Gastroesophageal sphincter (tissue), 4 donors: ENCODE data around the gene KLHL6. TPM values are rescaled to one million over a fixed set of nuclear protein-coding genes. Genes with fewer than 3 reads are reported as not detected.

Experiments
- ATAC-seq: fragments of 150-250 bp; one replicate; pipeline ENCODE4 v1.9.1; 2016; ENCODE audit warnings: mild to moderate bottlenecking, moderate library complexity
- H3K27ac ChIP-seq, 4 donors: fragments of 200-600 bp; sonication (generic) in 3 of 4; 1 replicate in 3 of 4; 2 replicates in 1 of 4; pipeline ENCODE4 v1.5.1; 2016 to 2019
- H3K27me3 ChIP-seq: fragments of 200-600 bp; sonication (generic); one replicate; pipeline ENCODE4 v1.5.1; 2019
- H3K36me3 ChIP-seq, 2 donors: fragments of 200-600 bp; sonication (generic); one replicate each; pipeline ENCODE4 v1.5.1; 2019; ENCODE audit warnings: control low read depth in 1 of 2
- H3K4me1 ChIP-seq, 3 donors: fragments of 200-600 bp; sonication (generic); 1 replicate in 2 of 3; 2 replicates in 1 of 3; pipeline ENCODE4 v1.5.1; 2016 to 2019; ENCODE audit warnings: control low read depth in 2 of 3
- H3K4me3 ChIP-seq, 2 donors: fragments of 200-600 bp; sonication (generic); one replicate each; pipeline ENCODE4 v1.5.1; 2019; ENCODE audit warnings: mild to moderate bottlenecking in 1 of 2, moderate library complexity in 1 of 2
- H3K9me3 ChIP-seq, 3 donors: fragments of 200-600 bp; sonication (generic); one replicate each; pipeline ENCODE4 v1.5.1; 2017 to 2019; ENCODE audit warnings: control low read depth in 2 of 3
- EP300 ChIP-seq: sonication (generic); formaldehyde crosslinking; IDR thresholded peaks from one replicate; pipeline ENCODE4 v1.6.1; 2017; ENCODE audit warnings: antibody characterized with exemption, mild to moderate bottlenecking
- POLR2A ChIP-seq, 2 donors: fragments of 450-650 bp; IDR thresholded peaks; one replicate each; pipeline ENCODE4 v1.6.1; 2017; ENCODE audit warnings: antibody characterized with exemption in 2 of 2, mild to moderate bottlenecking in 2 of 2, moderate library complexity in 1 of 2
- POLR2AphosphoS5 ChIP-seq: sonication (generic); formaldehyde crosslinking; IDR thresholded peaks from one replicate; pipeline ENCODE4 v1.6.1; 2017; ENCODE audit warnings: antibody characterized with exemption
- WGBS, 2 donors: methylation state at CpG; one replicate each; pipeline ENCODE4 v1.1.5; 2018; ENCODE audit warnings: low coverage in 1 of 2; 5-methylcytosine and 5-hydroxymethylcytosine counted together
- total RNA-seq, 4 donors: library from RNA; depleted of rRNA; stranded (reverse); fragments of >200 nt; gene quantifications; one replicate each; pipeline ENCODE4 v1.1.0, GENCODE V29; 2016
- TF ChIP-seq, protein P1 (sequence below), 4 experiments: fragments of 200-600 bp in 2 of 4; fragments of 450-650 bp in 2 of 4; sonication (generic) in 1 of 4; IDR thresholded peaks; one replicate each; pipeline ENCODE4 v1.5.1; 2017 to 2019; ENCODE audit warnings: antibody characterized with exemption in 4 of 4, mild to moderate bottlenecking in 2 of 4, moderate library complexity in 2 of 4

The KLHL6 gene, protein sequence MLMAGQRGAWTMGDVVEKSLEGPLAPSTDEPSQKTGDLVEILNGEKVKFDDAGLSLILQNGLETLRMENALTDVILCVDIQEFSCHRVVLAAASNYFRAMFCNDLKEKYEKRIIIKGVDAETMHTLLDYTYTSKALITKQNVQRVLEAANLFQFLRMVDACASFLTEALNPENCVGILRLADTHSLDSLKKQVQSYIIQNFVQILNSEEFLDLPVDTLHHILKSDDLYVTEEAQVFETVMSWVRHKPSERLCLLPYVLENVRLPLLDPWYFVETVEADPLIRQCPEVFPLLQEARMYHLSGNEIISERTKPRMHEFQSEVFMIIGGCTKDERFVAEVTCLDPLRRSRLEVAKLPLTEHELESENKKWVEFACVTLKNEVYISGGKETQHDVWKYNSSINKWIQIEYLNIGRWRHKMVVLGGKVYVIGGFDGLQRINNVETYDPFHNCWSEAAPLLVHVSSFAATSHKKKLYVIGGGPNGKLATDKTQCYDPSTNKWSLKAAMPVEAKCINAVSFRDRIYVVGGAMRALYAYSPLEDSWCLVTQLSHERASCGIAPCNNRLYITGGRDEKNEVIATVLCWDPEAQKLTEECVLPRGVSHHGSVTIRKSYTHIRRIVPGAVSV
- total RNA-seq: 1 to 10 TPM in 2 of 4 donors, under 1 TPM in 2; 0.62 to 1.9 (median 1.0) TPM

DNA sequence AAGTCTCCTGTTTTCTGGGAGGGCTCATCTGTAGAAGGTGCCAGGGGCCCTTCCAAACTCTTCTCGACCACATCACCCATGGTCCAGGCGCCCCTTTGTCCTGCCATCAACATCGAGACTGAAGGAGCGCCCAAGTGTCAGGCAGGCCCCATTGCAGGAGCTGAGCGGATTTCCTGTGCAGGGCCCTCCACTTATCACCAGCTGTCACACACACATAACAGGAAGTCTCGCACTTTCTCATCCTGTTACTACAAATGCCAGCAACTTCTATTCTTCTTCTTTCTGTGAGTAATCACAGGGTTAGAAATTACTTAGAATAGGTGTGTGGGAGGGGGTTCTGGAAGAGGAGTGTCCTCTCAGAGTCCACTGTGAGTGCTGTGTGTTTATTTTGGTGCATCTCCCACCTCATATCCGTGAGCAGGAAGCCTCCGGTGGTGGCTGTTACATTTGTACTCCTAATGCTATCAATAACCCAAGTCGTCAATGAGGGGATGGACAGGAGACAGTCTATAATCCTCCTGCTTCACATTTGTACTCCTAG, at the start of gene KLHL6:
KLHL6 (minus strand) TSS at position 166 of the 541 bp plus-strand sequence; CDS start at position 113, 53 bp downstream.
- 62 to 63% methylated on average over 4 to 7 of the region's 9 CpGs for WGBS, 2 donors
- Histone ChIP-seq H3K4me1 (no peaks in the 10 kb centered on the region), H3K27me3 (no peaks in the 10 kb centered on the region), H3K36me3 (no peaks in the 10 kb centered on the region), H3K27ac (peak within 1 kb of the TSS in 2 of 4 donors; percentile 11 to 27), H3K4me3 (peak within 1 kb of the TSS in 1 of 2 donors; percentile 22), H3K9me3 (no peaks in the 10 kb centered on the region)
- peak; percentile 43 for ATAC-seq
- TF ChIP-seq POLR2A (IDR thresholded peaks at IDR 0.05) (no peak), POLR2AphosphoS5 (no peak)
- TF ChIP-seq, protein P1, sequence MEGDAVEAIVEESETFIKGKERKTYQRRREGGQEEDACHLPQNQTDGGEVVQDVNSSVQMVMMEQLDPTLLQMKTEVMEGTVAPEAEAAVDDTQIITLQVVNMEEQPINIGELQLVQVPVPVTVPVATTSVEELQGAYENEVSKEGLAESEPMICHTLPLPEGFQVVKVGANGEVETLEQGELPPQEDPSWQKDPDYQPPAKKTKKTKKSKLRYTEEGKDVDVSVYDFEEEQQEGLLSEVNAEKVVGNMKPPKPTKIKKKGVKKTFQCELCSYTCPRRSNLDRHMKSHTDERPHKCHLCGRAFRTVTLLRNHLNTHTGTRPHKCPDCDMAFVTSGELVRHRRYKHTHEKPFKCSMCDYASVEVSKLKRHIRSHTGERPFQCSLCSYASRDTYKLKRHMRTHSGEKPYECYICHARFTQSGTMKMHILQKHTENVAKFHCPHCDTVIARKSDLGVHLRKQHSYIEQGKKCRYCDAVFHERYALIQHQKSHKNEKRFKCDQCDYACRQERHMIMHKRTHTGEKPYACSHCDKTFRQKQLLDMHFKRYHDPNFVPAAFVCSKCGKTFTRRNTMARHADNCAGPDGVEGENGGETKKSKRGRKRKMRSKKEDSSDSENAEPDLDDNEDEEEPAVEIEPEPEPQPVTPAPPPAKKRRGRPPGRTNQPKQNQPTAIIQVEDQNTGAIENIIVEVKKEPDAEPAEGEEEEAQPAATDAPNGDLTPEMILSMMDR (IDR thresholded peaks at IDR 0.05): no peak

DNA sequence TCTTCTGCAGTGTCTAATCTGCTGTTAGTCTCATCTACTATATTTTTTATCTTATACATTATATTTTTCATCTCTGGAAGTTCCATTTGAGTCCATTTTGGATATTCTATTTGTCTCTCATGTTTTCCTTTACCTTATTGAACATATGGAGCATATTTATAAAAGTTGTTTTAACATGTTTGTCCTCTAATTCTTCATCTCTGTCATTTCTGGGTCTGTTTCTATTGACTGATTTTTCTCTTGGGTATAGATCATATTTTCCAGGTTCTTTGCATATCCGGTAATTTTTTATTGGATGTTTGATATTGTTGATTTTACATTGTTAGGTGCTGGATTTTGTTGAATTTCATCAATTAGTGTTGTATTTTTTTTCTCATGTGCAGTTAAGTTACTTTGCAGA, 42.5 kb upstream of the KLHL6 start:
- ATAC-seq: no peak
- Histone ChIP-seq H3K9me3 (peaks cover 0 to 16% (median 0%) of the 10 kb centered on the region in 3 donors), H3K27me3 (no peaks in the 10 kb centered on the region), H3K27ac (no peak overlapping the region), H3K4me1 (no peaks in the 10 kb centered on the region), H3K4me3 (no peak overlapping the region), H3K36me3 (no peaks in the 10 kb centered on the region)
- TF ChIP-seq, protein P1 (IDR thresholded peaks at IDR 0.05): no peak
- TF ChIP-seq POLR2AphosphoS5 (no peak), POLR2A (IDR thresholded peaks at IDR 0.05) (no peak), EP300 (no peak)
- WGBS, 2 donors: 29 to 63% methylated on average over 1 of the region's 1 CpG

DNA sequence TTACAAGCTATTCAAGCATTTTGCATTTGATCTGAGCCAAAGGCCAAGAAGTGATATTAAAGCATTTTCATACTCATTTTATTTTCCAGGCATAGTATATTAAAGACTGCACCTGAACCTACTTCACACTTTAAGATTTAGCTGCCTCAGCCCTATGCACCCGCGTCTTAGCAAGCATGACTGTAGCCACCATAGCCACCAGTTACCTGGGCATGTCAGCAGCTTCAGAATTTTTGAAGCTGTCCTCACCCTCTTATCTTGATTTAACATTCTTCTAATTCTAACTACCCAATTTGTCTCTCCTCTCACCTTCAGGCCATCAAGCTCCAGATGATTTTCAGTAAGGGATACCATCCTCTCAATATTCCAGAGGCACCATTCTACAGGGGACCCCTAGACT, 39.1 kb upstream of the KLHL6 start:
- peaks cover 0 to 16% (median 0%) of the 10 kb centered on the region in 3 donors for H3K9me3 ChIP-seq
- no peak for ATAC-seq
- no peaks in the 10 kb centered on the region for H3K36me3 ChIP-seq
- no peak for TF ChIP-seq EP300
- no peak for TF ChIP-seq POLR2A (IDR thresholded peaks at IDR 0.05)
- TF ChIP-seq, protein P1 (IDR thresholded peaks at IDR 0.05): no peak
- no peak for TF ChIP-seq POLR2AphosphoS5
- no peak overlapping the region for H3K27ac ChIP-seq
- no peaks in the 10 kb centered on the region for H3K27me3 ChIP-seq
- H3K4me1 ChIP-seq: no peaks in the 10 kb centered on the region
- no peak overlapping the region for H3K4me3 ChIP-seq
- WGBS, 2 donors: 100% methylated on average over 2 of the region's 2 CpGs; no CpG with 5 or more reads in 1 of the 2 donors

DNA sequence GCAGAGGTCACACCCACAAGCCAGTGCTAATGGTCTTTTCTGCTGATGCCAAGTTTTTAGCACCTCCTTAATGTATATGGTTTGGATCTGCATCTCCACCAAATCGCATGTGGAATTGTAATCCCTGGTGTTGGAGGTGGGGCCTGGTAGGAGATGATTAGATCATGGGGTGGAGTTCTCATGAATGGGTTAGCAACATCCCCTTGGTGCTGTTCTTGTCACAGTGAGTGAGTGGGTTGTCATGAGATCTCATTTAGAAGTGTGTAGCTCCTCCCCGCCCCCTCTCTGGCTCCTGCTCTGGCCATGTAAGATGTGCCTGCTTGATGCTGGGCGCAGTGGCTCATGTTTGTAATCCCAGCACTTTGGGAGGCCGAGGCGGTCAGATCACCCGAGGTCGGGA, 37.3 kb upstream of the KLHL6 start:
- Histone ChIP-seq H3K27me3 (no peaks in the 10 kb centered on the region), H3K27ac (no peak overlapping the region), H3K9me3 (peaks cover 0 to 6% (median 0%) of the 10 kb centered on the region in 3 donors), H3K36me3 (no peaks in the 10 kb centered on the region), H3K4me1 (no peaks in the 10 kb centered on the region), H3K4me3 (no peak overlapping the region)
- no peak for ATAC-seq
- WGBS, 2 donors: 90% methylated on average over 2 of the region's 7 CpGs; no CpG with 5 or more reads in 1 of the 2 donors
- TF ChIP-seq POLR2A (IDR thresholded peaks at IDR 0.05): no peak
- no peak for TF ChIP-seq POLR2AphosphoS5
- no peak for TF ChIP-seq EP300
- TF ChIP-seq, protein P1 (IDR thresholded peaks at IDR 0.05): no peak
